RWPE1 (cell line): ENCODE data around the gene VEGFC.

Experiments
- CTCF ChIA-PET: fragments of 350-600 bp; sonication (Branson Sonifier 250); formaldehyde crosslinking; extraction: SDS; loops from one replicate; lab custom pipeline; 2021; lab: Yijun Ruan, JAX
- POLR2A ChIA-PET: fragments of 400-600 bp; formaldehyde crosslinking; extraction: SDS; loops from one replicate; lab custom pipeline; 2020; ENCODE audit warnings: antibody characterized with exemption; ENCODE audit not compliant: low non-redundant PET; lab: Yijun Ruan, JAX
- DNase-seq: peaks from one replicate; pipeline ENCODE4 v3.0.0; 2012; ENCODE audit warnings: low spot score
- H3K27ac ChIP-seq: fragments of 450-650 bp; 2 replicates; pipeline ENCODE4 v1.5.1; 2017
- TF ChIP-seq, protein P1 (sequence below): fragments of 450-650 bp; conservative IDR thresholded peaks from 2 replicates; pipeline ENCODE4 v1.5.1; 2017; ENCODE audit warnings: low read depth, mild to moderate bottlenecking

Gene VEGFC

DNA sequence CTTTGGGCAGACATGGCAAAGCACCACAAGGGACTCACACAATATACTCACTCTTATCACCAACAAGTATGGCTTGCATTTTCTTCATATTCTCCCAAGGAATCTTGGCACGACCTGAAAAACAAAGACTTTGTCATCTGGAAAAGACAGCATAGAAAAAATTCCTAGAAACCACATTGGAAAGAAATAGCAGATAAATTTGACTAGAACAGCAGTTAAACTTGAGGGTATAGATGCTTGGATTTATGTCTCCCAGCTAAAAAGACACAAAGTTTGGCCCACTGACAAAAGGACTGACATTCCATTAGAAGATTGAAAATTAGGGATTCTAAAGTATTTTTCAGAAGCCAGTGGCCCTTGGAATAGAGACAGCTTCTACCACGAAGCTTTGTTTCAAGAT is 6.9 kb upstream of the VEGFC start:
- ChIA-PET POLR2A (no interaction called here), CTCF (interaction anchor here (0.7 kb wide), 1 partner anchor 347 kb away, joined by 3 read pairs; no protein-coding TSS in a partner anchor)
- no peak for DNase-seq
- TF ChIP-seq, protein P1, sequence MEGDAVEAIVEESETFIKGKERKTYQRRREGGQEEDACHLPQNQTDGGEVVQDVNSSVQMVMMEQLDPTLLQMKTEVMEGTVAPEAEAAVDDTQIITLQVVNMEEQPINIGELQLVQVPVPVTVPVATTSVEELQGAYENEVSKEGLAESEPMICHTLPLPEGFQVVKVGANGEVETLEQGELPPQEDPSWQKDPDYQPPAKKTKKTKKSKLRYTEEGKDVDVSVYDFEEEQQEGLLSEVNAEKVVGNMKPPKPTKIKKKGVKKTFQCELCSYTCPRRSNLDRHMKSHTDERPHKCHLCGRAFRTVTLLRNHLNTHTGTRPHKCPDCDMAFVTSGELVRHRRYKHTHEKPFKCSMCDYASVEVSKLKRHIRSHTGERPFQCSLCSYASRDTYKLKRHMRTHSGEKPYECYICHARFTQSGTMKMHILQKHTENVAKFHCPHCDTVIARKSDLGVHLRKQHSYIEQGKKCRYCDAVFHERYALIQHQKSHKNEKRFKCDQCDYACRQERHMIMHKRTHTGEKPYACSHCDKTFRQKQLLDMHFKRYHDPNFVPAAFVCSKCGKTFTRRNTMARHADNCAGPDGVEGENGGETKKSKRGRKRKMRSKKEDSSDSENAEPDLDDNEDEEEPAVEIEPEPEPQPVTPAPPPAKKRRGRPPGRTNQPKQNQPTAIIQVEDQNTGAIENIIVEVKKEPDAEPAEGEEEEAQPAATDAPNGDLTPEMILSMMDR = no peak
- no peak overlapping the region for H3K27ac ChIP-seq

DNA sequence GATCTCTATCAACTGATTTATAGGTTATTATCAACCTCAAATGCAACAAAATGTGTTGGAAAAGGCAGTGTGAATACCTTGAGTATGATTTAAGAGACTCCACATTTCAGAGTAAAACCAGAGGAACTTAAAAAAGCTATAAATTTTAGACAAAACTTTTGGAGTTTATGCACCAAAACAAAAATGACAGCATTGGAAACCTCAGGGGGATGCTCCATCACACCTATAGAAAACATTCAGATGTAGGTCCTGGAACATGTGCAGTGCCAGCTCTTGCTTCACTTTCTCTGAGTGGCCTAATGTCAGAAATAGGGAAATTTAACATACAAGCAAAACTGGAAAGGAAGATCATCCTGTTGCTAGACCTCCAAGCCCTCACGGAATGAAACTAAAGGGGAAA is 5.8 kb upstream of the VEGFC start:
- ChIA-PET CTCF (interaction anchor here (0.5 to 0.9 kb wide), 3 partner anchors 249 to 615 kb away, joined by 3 to 4 read pairs (median 3); no protein-coding TSS in a partner anchor), POLR2A (no interaction called here)
- H3K27ac ChIP-seq = no peak overlapping the region
- TF ChIP-seq, protein P1 = no peak
- DNase-seq = no peak

DNA sequence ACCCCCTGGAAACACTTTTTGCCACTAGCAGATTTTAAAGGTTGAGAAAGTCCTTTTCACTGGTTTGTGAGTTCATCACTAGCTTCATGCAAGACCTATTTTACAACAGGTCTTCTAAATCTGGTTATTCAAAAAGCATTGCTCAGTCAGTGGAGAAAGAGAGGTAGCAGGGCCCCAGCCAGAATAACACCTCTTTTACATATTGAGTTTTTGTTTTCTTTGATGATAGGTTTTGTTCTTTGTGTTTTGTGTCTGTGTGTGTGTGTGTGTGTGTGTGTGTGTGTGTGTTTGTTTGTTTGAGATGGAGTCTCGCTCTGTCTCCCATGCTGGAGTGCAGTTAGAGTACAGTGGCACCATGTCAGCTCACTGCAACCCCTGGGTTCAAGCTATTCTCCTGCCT is 2.7 kb upstream of the VEGFC start:
- TF ChIP-seq, protein P1 = no peak
- no peak overlapping the region for H3K27ac ChIP-seq
- POLR2A ChIA-PET = no interaction called here
- DNase-seq = no peak
- CTCF ChIA-PET = interaction anchor here (0.7 to 2.7 kb wide), 2 partner anchors 132 to 252 kb away, joined by 5 to 8 read pairs; no protein-coding TSS in a partner anchor

DNA sequence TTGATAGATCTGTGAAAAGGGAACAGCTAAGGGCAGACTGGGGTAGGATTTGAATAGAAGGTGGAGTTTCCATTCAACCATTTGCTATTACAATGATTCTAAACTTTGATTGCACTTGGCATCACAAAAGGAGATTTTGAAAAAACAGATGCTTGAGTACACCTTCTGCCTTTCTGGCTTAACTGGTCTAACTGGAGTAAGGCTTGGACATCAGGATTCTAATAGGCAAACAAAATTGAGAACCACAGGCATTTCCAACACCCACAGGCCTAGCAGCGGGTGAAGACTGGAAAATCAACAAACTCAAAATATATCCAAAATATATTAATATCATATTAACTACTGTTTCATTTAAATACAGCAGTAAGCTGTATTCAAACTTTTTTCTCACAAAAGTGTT is 1.9 kb upstream of the VEGFC start:
- POLR2A ChIA-PET = no interaction called here
- no peak for DNase-seq
- no peak overlapping the region for H3K27ac ChIP-seq
- CTCF ChIA-PET = interaction anchor here (0.6 to 2.7 kb wide), 2 partner anchors 163 to 253 kb away, joined by 3 to 8 read pairs; no protein-coding TSS in a partner anchor
- TF ChIP-seq, protein P1 = no peak

DNA sequence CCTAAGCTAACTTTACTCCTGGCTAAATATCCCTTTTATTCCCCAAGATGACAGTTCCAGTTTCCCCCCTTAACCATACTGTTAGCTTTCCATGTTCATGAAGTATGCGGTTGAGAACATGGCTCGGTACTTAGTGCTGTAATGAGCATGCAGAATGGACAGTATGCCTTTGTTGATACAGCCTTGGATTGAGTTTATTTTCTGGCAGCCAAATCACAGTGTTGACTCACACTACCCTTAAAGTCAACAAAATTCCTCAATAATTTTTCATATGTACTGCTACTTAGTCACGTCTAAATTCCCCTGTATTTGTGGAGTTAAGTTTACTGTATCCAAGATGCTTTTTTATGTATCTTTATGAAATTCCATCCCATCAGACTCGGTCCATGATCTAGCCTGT is 1.4 kb upstream of the VEGFC start:
- ChIA-PET CTCF (interaction anchor here (0.6 to 2.7 kb wide), 2 partner anchors 163 to 253 kb away, joined by 3 to 8 read pairs; no protein-coding TSS in a partner anchor), POLR2A (no interaction called here)
- no peak overlapping the region for H3K27ac ChIP-seq
- TF ChIP-seq, protein P1 = no peak
- peak; percentile 64 for DNase-seq

DNA sequence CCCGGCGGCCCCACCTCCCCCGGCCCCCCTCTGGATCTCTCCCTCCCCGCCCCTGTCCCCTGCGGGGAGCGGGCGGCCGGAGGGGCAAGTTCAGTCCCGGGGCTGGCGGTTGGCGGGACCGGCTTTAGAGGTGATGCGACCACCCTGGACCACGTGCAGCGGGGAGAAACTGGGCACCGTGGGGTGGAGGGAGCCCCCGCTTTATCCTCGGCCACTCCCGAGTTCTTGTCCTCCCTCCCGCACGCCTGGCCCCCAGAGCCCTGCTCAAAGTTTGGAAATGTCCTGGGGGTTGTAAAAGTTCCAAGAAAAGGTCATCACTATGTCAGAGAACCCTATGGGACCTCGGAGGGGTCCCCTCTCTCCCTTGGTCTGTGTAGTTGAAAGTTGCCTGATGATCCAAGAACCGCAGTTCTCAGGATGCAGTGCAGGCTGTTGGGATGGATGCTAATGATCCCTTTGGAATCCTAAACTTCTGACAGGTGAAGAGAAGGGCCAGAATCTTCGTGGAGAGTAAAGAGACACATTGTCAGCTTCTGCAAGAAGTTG is 411 bp upstream of the VEGFC start:
- ChIA-PET POLR2A (no interaction called here), CTCF (interaction anchor here (2.5 kb wide), 1 partner anchor 254 kb away, joined by 22 read pairs; no protein-coding TSS in a partner anchor)
- DNase-seq = no peak
- H3K27ac ChIP-seq = peak overlapping the region; percentile 89
- TF ChIP-seq, protein P1 = no peak
